Fibroblast of lung (primary cell): Measurements from ENCODE around the gene MCF2L2. TPM values are rescaled to one million over a fixed set of nuclear protein-coding genes. Genes with fewer than 3 reads are reported as not detected.

Source experiments
- DNase-seq, 2 donors: peaks; one replicate each; pipeline versions ENCODE4 v3.0.0 to v3.0.0-alpha.2; 2010; ENCODE audit warnings: low read depth in 2 of 2
- H2AFZ ChIP-seq: 2 replicates; pipeline ENCODE4 v1.5.1; 2012; ENCODE audit warnings: low read length, control low read depth, inconsistent platforms
- H3K27ac ChIP-seq: 2 replicates; pipeline ENCODE4 v1.5.1; 2011; ENCODE audit warnings: low read length, control low read depth; ENCODE audit not compliant: insufficient read depth
- H3K27me3 ChIP-seq: 2 replicates; pipeline ENCODE4 v1.5.1; 2011; ENCODE audit warnings: mild to moderate bottlenecking, low read length; ENCODE audit not compliant: control insufficient read depth, insufficient read depth
- H3K36me3 ChIP-seq: 2 replicates; pipeline ENCODE4 v1.5.1; 2011; ENCODE audit warnings: low read length; ENCODE audit not compliant: control insufficient read depth, insufficient read depth
- H3K4me1 ChIP-seq: 2 replicates; pipeline ENCODE4 v1.5.1; 2011; ENCODE audit warnings: low read length; ENCODE audit not compliant: control insufficient read depth, insufficient read depth; ENCODE audit errors: extremely low read depth
- H3K4me2 ChIP-seq: 2 replicates; pipeline ENCODE4 v1.5.1; 2011; ENCODE audit warnings: low read length, control low read depth; ENCODE audit not compliant: insufficient read depth; ENCODE audit errors: extremely low read depth
- H3K4me3 ChIP-seq, 4 experiments: fragments of 200-600 bp in 1 of 4; sonication (generic) in 1 of 4; replicated peaks in 1 of 4; 2 replicates each; pipeline ENCODE4 v1.5.1; 2011 to 2016; ENCODE audit warnings: low read length in 4 of 4, low read depth in 3 of 4, mild to moderate bottlenecking in 3 of 4, control low read depth in 2 of 4, inconsistent platforms in 1 of 4, mixed read lengths in 1 of 4; ENCODE audit not compliant: insufficient read depth in 1 of 4; ENCODE audit errors: control extremely low read depth in 1 of 4
- H3K79me2 ChIP-seq: 2 replicates; pipeline ENCODE4 v1.5.1; 2012; ENCODE audit warnings: mild to moderate bottlenecking, low read length, inconsistent platforms; ENCODE audit not compliant: control insufficient read depth, insufficient read depth
- H3K9ac ChIP-seq: 2 replicates; pipeline ENCODE4 v1.5.1; 2011; ENCODE audit warnings: mild to moderate bottlenecking, low read length, control low read depth; ENCODE audit not compliant: insufficient read depth
- H3K9me3 ChIP-seq: 2 replicates; pipeline ENCODE4 v1.5.1; 2012; ENCODE audit warnings: low read depth, low read length; ENCODE audit not compliant: control insufficient read depth, insufficient read depth
- H4K20me1 ChIP-seq: 2 replicates; pipeline ENCODE4 v1.5.1; 2011; ENCODE audit warnings: low read length; ENCODE audit not compliant: control insufficient read depth, insufficient read depth; ENCODE audit errors: extremely low read depth
- CTCF ChIP-seq, 2 donors: IDR thresholded peaks in 1 of 2; conservative IDR thresholded peaks in 1 of 2; 1 replicate in 1 of 2; 2 replicates in 1 of 2; pipeline ENCODE4 v1.5.1; 2011 to 2012; ENCODE audit warnings: low read length in 2 of 2, control low read depth in 1 of 2, inconsistent platforms in 1 of 2, low read depth in 1 of 2, mild to moderate bottlenecking in 1 of 2
- EZH2 ChIP-seq: IDR thresholded peaks from 2 replicates; pipeline ENCODE4 v1.5.1; 2012; ENCODE audit warnings: low read length, control low read depth, mild to moderate bottlenecking; ENCODE audit errors: missing control alignments
- polyA plus RNA-seq, 2 donors: library from polyadenylated mRNA; depleted of rRNA in 1 of 2; stranded (reverse) in 1 of 2; unstranded in 1 of 2; fragments of >200 nt; gene quantifications; 2 replicates each; pipeline ENCODE4 v1.2.1, GENCODE V29; 2011 to 2012; ENCODE audit warnings: missing spikeins in 1 of 2
- total RNA-seq: library from RNA; depleted of rRNA; stranded (reverse); fragments of >200 nt; gene quantifications from 2 replicates; pipeline ENCODE4 v1.2.1, GENCODE V29; 2014

Gene MCF2L2
- total and polyA plus RNA-seq, 2 donors (not counting 1 experiment from before 2014, with no cell fraction given): under 0.01 to 0.08 TPM

GRCh38 chr3:183182073-183182472 is 246.3 kb downstream of the MCF2L2 start:
- Histone ChIP-seq H3K36me3 (no peaks in the 10 kb centered on the region), H3K79me2 (no peaks in the 10 kb centered on the region), H3K9me3 (no peaks in the 10 kb centered on the region), H3K4me3 (no peak overlapping the region), H3K27ac (no peak overlapping the region), H3K27me3 (peaks cover 9% of the 10 kb centered on the region), H3K9ac (no peak overlapping the region), H3K4me2 (no peak overlapping the region), H3K4me1 (peaks cover 2% of the 10 kb centered on the region), H4K20me1 (no peaks in the 10 kb centered on the region), H2AFZ (no peak overlapping the region)
- DNase-seq: no peak
- TF ChIP-seq EZH2 (no peak), CTCF (conservative IDR thresholded peaks at IDR 0.05 in 1 of 2, IDR thresholded peaks at IDR 0.05 in 1 of 2; ENCODE audit: low read depth in 1 of 2, low read length in 2 of 2) (no peak)

DNA sequence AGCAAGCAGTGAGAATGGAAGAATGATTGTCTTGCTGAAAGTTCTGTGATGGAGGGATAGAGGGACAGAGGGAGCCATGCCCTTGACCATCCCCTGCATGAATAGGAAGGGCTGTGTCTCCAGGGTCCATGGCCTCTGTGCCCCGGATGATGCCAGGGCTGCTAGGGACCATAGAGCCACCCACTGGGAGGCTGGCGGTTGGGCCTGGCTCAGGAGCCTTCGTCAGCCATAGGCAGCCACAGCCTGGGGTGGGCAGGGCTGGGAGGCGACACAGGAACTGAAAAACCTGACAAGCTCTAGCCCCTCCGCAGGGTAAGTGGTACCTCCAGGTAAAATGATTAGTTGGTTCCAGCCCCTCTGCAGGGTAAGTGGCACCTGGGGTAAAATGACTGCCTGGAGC is 246.8 kb downstream of the MCF2L2 start:
- no peaks in the 10 kb centered on the region for H4K20me1 ChIP-seq
- no peak overlapping the region for H3K4me2 ChIP-seq
- no peaks in the 10 kb centered on the region for H3K79me2 ChIP-seq
- peaks cover 9% of the 10 kb centered on the region for H3K27me3 ChIP-seq
- H3K4me3 ChIP-seq: no peak overlapping the region
- peaks cover 2% of the 10 kb centered on the region for H3K4me1 ChIP-seq
- TF ChIP-seq EZH2 (no peak), CTCF (conservative IDR thresholded peaks at IDR 0.05 in 1 of 2, IDR thresholded peaks at IDR 0.05 in 1 of 2; ENCODE audit: low read depth in 1 of 2, low read length in 2 of 2) (no peak)
- no peak overlapping the region for H3K9ac ChIP-seq
- H3K27ac ChIP-seq: no peak overlapping the region
- DNase-seq: no peak
- H3K36me3 ChIP-seq: no peaks in the 10 kb centered on the region
- H3K9me3 ChIP-seq: no peaks in the 10 kb centered on the region
- H2AFZ ChIP-seq: no peak overlapping the region

DNA sequence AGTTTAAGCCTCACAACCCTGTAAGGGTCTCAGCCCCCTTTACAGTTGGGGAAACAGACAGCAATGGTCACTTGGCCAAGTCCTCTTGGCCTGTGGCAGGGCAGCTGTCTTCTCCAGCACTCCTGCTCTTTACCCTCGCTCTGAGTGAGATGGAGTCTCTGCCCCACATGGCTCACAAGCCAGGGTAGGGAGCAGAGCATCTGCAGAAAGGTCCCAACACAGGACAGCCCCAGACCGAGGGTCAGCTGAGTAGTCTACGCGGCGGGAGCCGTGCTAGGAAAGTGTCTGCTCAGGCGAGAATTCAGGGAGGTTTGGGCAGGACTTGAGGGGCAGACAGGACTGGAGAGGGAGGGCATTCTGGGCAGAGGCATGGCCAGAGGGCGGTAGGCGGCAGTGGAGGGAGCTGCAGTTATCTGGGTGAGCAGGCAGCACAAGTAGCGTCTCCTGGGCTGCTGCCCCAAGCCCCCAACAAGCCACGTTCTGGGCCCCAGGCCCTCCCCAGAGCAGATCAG is 247.6 kb downstream of the MCF2L2 start:
- no peak overlapping the region for H3K4me3 ChIP-seq
- no peaks in the 10 kb centered on the region for H3K79me2 ChIP-seq
- H3K27ac ChIP-seq: no peak overlapping the region
- H3K9me3 ChIP-seq: no peaks in the 10 kb centered on the region
- no peaks in the 10 kb centered on the region for H4K20me1 ChIP-seq
- no peak for DNase-seq
- H2AFZ ChIP-seq: no peak overlapping the region
- TF ChIP-seq EZH2 (no peak), CTCF (conservative IDR thresholded peaks at IDR 0.05 in 1 of 2, IDR thresholded peaks at IDR 0.05 in 1 of 2; ENCODE audit: low read depth in 1 of 2, low read length in 2 of 2) (no peak)
- H3K4me1 ChIP-seq: peaks cover 1% of the 10 kb centered on the region
- no peaks in the 10 kb centered on the region for H3K36me3 ChIP-seq
- H3K27me3 ChIP-seq: peaks cover 9% of the 10 kb centered on the region
- no peak overlapping the region for H3K4me2 ChIP-seq
- no peak overlapping the region for H3K9ac ChIP-seq
